ENCODE results near the gene TCTN1. TPM values are rescaled to one million over a fixed set of nuclear protein-coding genes. Genes with fewer than 3 reads are reported as not detected.
"Not testable (repeated sequence)": the region's sequence is repeated elsewhere in the genome, so short reads cannot be mapped to it uniquely, and the experiment has no call there.

TCTN1 gene
- 14.2 TPM for polyA plus RNA-seq (2013, experiment 1 of 2)
- 15.2 TPM for polyA plus RNA-seq (2013, experiment 2 of 2)

DNA sequence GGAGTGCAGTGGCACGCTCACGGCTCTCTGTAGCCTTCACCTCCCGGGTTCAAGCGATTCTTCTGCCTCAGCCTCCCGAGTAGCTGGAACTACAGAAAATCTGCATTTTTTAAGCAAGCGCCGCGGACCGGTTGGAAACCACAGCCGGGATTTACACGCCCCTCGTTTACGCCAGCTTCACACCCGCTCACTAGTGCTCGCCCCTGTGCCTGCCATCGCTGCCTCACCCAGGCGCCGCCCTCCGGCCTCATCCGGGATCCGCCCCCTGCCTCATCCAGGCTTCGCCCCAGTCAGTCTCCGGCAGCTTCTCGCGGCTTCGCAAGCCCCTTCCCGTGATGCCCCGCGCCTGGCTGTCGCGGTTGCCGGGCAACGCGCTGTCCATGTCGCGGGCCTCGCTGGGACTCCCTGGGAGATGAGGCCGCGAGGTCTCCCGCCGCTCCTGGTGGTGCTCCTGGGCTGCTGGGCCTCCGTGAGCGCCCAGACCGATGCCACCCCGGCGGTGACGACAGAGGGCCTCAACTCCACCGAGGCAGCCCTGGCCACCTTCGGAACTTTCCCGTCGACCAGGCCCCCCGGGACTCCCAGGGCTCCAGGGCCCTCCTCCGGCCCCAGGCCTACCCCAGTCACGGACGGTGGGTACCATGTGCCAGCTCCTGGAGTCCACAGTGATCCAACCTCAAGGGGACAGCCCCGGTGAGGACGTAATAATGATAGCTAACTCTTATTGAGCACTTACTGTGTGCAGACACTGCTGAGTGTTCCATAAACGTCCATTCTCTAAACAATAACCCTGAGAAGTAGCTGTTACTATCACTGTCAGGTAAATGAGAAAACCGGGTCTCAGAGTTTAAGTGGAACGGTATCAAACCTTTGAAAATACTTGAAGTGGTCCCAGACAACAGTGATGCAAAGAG, at the start of gene TCTN1:
TSS of gene TCTN1 (plus strand) at position 359 of the 914 bp plus-strand sequence. CDS start at position 413, 54 bp downstream.
- H3K9me3 ChIP-seq (ENCODE audit: insufficient read depth, low read depth, low read length) = no peaks in the 10 kb centered on the region
- H3K27me3 ChIP-seq (ENCODE audit: insufficient read depth, low read length) = no peaks in the 10 kb centered on the region
- no peak within 1 kb of the TSS for H3K27ac ChIP-seq (ENCODE audit: low read depth, low read length)
- 4% methylated on average over 60 of the region's 60 CpGs for WGBS
- H3K4me3 ChIP-seq (ENCODE audit: low read length) = peak within 1 kb of the TSS; percentile 73
- no peaks in the 10 kb centered on the region for H3K36me3 ChIP-seq (ENCODE audit: insufficient read depth, low read length)
- H3K9ac ChIP-seq (ENCODE audit: low read depth, low read length) = peak within 1 kb of the TSS; percentile 72
- H3K4me1 ChIP-seq (ENCODE audit: insufficient read depth, low read length) = peaks cover 4% of the 10 kb centered on the region; the same call in 1 of the 2 replicates

DNA sequence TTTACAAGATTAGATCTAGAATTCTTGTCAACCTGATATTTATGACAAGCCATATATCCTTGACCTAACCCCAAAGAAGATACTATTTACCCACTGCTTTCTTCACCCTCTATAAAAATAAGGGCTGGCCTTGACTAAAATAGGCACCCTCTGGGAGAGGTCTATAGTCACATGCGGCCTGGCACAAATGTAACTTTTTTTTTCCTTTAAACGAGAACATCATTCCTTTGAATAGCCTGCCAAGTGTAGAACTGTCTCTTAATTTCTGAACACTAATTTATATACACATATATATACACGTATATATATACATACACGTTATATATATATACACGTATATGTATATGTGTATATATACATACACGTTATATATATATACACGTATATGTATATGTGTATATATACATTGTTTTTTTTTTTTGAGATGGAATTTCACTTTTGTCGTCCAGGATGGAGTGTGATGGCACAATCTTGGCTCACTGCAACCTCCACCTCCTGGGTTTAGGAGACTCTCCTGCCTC, 49.4 kb upstream of the TCTN1 start:
- Histone ChIP-seq H3K4me3 (ENCODE audit: low read length) (no peak overlapping the region), H3K9ac (ENCODE audit: low read depth, low read length) (no peak overlapping the region), H3K27ac (ENCODE audit: low read depth, low read length) (no peak overlapping the region), H3K36me3 (ENCODE audit: insufficient read depth, low read length) (0 out of 2 replicates have a peak, but pooled peaks cover under 1% of the 10 kb centered on the region), H3K4me1 (ENCODE audit: insufficient read depth, low read length) (no peaks in the 10 kb centered on the region), H3K27me3 (ENCODE audit: insufficient read depth, low read length) (no peaks in the 10 kb centered on the region), H3K9me3 (ENCODE audit: insufficient read depth, low read depth, low read length) (peaks cover 3% of the 10 kb centered on the region; the same call in 1 of the 2 replicates)
- WGBS = 99% methylated on average over 3 of the region's 8 CpGs

DNA sequence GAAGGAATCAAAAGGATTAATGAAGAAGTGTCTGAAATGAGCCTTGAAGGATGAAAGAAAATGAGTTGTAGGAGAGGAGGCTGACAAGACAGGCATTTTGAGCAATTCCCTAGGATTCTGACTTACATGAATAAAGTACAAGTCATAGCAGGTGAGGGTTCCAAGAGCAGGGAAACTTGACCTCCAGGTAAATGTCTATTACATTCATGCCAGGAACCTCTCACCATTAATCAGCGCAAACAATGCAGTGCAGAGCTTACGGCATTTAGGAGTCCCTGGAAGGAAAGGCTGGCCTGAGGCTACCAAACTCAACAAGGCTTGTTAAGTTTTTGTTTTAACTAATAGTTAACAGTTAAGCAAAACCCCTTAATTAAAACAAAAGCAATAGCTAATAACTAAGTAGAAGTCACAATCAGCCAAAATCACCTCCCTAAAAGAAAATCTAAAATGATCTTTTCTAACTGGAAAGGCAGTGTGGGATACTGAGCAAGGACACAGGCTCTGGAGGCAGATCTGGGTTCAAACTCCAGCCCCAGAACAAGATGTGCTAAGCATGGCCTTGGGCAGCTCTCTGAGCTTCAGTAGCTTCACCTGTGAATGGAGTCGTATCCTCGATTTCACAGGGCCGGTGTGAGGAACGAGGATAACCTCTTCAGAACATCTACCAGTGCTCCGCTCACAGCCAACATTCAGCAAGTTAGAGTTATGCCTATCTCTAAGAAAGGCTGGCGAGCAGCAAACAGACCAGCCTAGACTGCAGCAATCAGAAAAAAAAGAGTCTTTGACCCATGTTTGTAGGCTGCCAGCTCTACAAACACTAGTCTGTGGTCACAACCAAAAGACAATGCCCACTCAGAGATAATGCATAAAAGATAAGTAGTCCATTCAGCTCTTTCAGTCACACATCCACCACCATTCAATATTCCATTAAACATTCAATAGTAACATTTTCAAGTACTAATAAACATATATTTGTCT, 47.7 kb upstream of the TCTN1 start:
- no peak overlapping the region for H3K4me3 ChIP-seq (ENCODE audit: low read length)
- 0 out of 2 replicates have a peak, but pooled peaks cover 3% of the 10 kb centered on the region for H3K36me3 ChIP-seq (ENCODE audit: insufficient read depth, low read length)
- H3K9me3 ChIP-seq (ENCODE audit: insufficient read depth, low read depth, low read length) = peaks cover 7% of the 10 kb centered on the region
- WGBS = 92% methylated on average over 8 of the region's 8 CpGs
- no peaks in the 10 kb centered on the region for H3K27me3 ChIP-seq (ENCODE audit: insufficient read depth, low read length)
- H3K27ac ChIP-seq (ENCODE audit: low read depth, low read length) = no peak overlapping the region; the same call in 1 of the 2 replicates
- no peak overlapping the region for H3K9ac ChIP-seq (ENCODE audit: low read depth, low read length)
- no peaks in the 10 kb centered on the region for H3K4me1 ChIP-seq (ENCODE audit: insufficient read depth, low read length)

- Histone ChIP-seq H3K27ac (ENCODE audit: low read depth, low read length) (no peak overlapping the region), H3K4me3 (ENCODE audit: low read length) (no peak overlapping the region), H3K4me1 (ENCODE audit: insufficient read depth, low read length) (no peaks in the 10 kb centered on the region)
These were observed 46.9 kb upstream of the TCTN1 start for GRCh38 chr12:110566993-110567392.

GRCh38 chr12:110568752-110569151, 45.2 kb upstream of the TCTN1 start:
- Histone ChIP-seq H3K4me1 (ENCODE audit: insufficient read depth, low read length) (no peaks in the 10 kb centered on the region), H3K27me3 (ENCODE audit: insufficient read depth, low read length) (no peaks in the 10 kb centered on the region), H3K36me3 (ENCODE audit: insufficient read depth, low read length) (0 out of 2 replicates have a peak, but pooled peaks cover 3% of the 10 kb centered on the region), H3K4me3 (ENCODE audit: low read length) (no peak overlapping the region), H3K9me3 (ENCODE audit: insufficient read depth, low read depth, low read length) (peaks cover 20% of the 10 kb centered on the region), H3K9ac (ENCODE audit: low read depth, low read length) (no peak overlapping the region), H3K27ac (ENCODE audit: low read depth, low read length) (no peak overlapping the region)
- 93% methylated on average over 5 of the region's 6 CpGs for WGBS

More at GRCh38 chr12:110566993-110567392, 46.9 kb upstream of the TCTN1 start:
- Histone ChIP-seq H3K9ac (ENCODE audit: low read depth, low read length) (no peak overlapping the region), H3K36me3 (ENCODE audit: insufficient read depth, low read length) (0 out of 2 replicates have a peak, but pooled peaks cover 3% of the 10 kb centered on the region), H3K27me3 (ENCODE audit: insufficient read depth, low read length) (no peaks in the 10 kb centered on the region), H3K9me3 (ENCODE audit: insufficient read depth, low read depth, low read length) (peaks cover 15% of the 10 kb centered on the region)
- WGBS = 92% methylated on average over 5 of the region's 5 CpGs

DNA sequence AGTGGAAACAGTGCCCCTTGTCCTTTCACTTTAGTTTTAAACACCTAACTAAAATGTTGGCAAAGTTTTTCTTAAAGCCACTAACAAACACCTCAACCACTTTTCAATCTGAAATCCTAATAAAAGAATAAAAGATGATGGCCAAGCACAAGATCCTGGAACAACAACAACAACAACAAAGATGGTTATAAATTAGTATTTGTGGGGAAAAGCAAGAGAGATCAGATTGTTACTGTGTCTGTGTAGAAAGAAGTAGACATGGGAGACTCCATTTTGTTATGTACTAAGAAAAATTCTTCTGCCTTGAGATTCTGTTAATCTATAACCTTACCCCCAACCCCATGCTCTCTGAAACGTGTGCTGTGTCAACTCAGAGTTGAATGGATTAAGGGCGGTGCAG, 44.1 kb upstream of the TCTN1 start:
- H3K4me3 ChIP-seq (ENCODE audit: low read length); H3K36me3 ChIP-seq (ENCODE audit: insufficient read depth, low read length); H3K27me3 ChIP-seq (ENCODE audit: insufficient read depth, low read length); H3K4me1 ChIP-seq (ENCODE audit: insufficient read depth, low read length); H3K27ac ChIP-seq (ENCODE audit: low read depth, low read length); H3K9ac ChIP-seq (ENCODE audit: low read depth, low read length): not testable (repeated sequence)
- WGBS = no CpG with 5 or more reads among the region's 2 CpGs
- peaks cover 20% of the 10 kb centered on the region for H3K9me3 ChIP-seq (ENCODE audit: insufficient read depth, low read depth, low read length)

GRCh38 chr12:110570798-110571197, 43.1 kb upstream of the TCTN1 start:
- not testable (repeated sequence) for H3K4me1 ChIP-seq (ENCODE audit: insufficient read depth, low read length); H3K36me3 ChIP-seq (ENCODE audit: insufficient read depth, low read length); H3K9ac ChIP-seq (ENCODE audit: low read depth, low read length); H3K27me3 ChIP-seq (ENCODE audit: insufficient read depth, low read length); H3K27ac ChIP-seq (ENCODE audit: low read depth, low read length); H3K4me3 ChIP-seq (ENCODE audit: low read length)
- 90% methylated on average over 16 of the region's 16 CpGs for WGBS
- H3K9me3 ChIP-seq (ENCODE audit: insufficient read depth, low read depth, low read length) = peaks cover 20% of the 10 kb centered on the region

DNA sequence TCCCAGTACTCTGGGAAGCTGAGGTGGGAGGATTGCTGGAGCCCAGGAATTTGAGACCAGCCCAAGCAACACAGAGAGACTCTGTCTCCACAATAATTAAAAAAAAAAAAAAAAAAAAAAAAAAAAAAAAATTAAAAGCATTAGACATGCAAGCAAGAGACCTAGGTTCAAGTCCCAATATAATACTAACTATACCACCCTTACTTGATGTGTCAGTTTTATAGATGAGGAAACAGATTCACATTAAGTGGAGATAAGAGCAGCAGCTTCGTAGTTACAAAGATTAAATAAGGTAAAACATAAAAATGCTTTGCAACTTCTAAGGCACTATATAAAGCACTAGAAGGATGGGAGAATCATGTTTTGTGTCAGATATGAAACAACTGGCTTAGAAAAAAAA, 39.9 kb upstream of the TCTN1 start:
- WGBS = no CpG with 5 or more reads among the region's 1 CpG
- Histone ChIP-seq H3K9ac (ENCODE audit: low read depth, low read length) (no peak overlapping the region), H3K27me3 (ENCODE audit: insufficient read depth, low read length) (no peaks in the 10 kb centered on the region), H3K9me3 (ENCODE audit: insufficient read depth, low read depth, low read length) (peaks cover 20% of the 10 kb centered on the region), H3K4me3 (ENCODE audit: low read length) (no peak overlapping the region), H3K36me3 (ENCODE audit: insufficient read depth, low read length) (0 out of 2 replicates have a peak, but pooled peaks cover 3% of the 10 kb centered on the region), H3K27ac (ENCODE audit: low read depth, low read length) (no peak overlapping the region), H3K4me1 (ENCODE audit: insufficient read depth, low read length) (peaks cover 4% of the 10 kb centered on the region; the same call in 1 of the 2 replicates)

DNA sequence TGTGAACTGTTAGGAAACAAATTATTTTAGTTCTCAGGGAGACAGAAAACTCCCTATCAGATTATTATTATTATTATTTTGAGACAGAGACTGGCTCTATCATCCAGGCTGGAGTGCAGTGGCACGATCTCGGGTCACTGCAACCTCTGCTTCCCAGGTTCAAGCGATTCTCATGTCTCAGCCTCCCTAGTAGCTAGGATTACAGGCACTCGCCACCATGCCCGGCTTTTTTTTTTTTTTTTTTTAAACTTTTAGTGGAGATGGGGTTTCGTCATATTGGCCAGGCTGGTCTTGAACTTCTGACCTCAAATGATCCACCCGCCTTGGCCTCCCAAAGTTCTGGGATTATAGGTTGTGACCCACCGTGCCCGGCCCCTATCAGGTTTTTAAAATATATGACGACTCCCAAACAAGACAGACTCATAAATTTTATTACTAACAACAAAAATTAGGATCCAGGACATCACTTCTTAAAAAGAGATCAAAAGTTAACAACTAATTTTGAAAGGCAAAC, 39.2 kb upstream of the TCTN1 start:
- H3K4me1 ChIP-seq (ENCODE audit: insufficient read depth, low read length); H3K27me3 ChIP-seq (ENCODE audit: insufficient read depth, low read length); H3K36me3 ChIP-seq (ENCODE audit: insufficient read depth, low read length); H3K27ac ChIP-seq (ENCODE audit: low read depth, low read length); H3K9ac ChIP-seq (ENCODE audit: low read depth, low read length); H3K4me3 ChIP-seq (ENCODE audit: low read length): not testable (repeated sequence)
- H3K9me3 ChIP-seq (ENCODE audit: insufficient read depth, low read depth, low read length) = peaks cover 15% of the 10 kb centered on the region
- WGBS = 94% methylated on average over 10 of the region's 10 CpGs

DNA sequence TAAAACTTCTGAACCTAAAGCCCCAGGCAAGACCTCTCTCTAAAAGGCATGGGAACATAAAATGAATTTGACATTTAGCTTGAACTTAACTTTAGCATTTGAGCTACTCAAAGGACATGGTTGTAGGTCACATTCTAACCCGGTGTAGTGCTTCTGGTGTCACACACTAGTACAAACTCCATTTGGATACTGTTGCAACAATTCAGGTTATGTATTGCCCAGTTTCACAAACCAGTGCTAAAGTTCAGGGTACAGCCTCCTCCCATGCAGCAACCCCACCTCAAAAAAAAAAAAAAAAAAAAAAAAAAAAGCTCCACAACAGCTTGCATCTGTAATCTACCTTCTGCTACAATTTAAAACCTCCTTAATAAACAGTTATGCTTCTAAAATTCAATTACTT, 38.6 kb upstream of the TCTN1 start:
- no peaks in the 10 kb centered on the region for H3K27me3 ChIP-seq (ENCODE audit: insufficient read depth, low read length)
- peaks cover 8% of the 10 kb centered on the region; the same call in 1 of the 2 replicates for H3K4me1 ChIP-seq (ENCODE audit: insufficient read depth, low read length)
- H3K9ac ChIP-seq (ENCODE audit: low read depth, low read length) = no peak overlapping the region
- H3K36me3 ChIP-seq (ENCODE audit: insufficient read depth, low read length) = no peaks in the 10 kb centered on the region
- peaks cover 13% of the 10 kb centered on the region for H3K9me3 ChIP-seq (ENCODE audit: insufficient read depth, low read depth, low read length)
- H3K4me3 ChIP-seq (ENCODE audit: low read length) = no peak overlapping the region
- H3K27ac ChIP-seq (ENCODE audit: low read depth, low read length) = no peak overlapping the region
- 86% methylated on average over 1 of the region's 1 CpG for WGBS
